HK-2 (cell line): ENCODE measurements around the gene ITGB5.
A peak's percentile ranks its signal among the peaks of the same experiment; 100 is the strongest.
"Not testable (repeated sequence)": the region's sequence is repeated elsewhere in the genome, so short reads cannot be mapped to it uniquely, and the experiment has no call there.

Experiments
- DNase-seq: peaks from one replicate; pipeline ENCODE4 v3.0.0-alpha.2; 2018; ENCODE audit not compliant: unreplicated experiment

Gene ITGB5

GRCh38 chr3:124814620-124815421 is 72.3 kb downstream of the ITGB5 start:
- no peak for DNase-seq

DNA sequence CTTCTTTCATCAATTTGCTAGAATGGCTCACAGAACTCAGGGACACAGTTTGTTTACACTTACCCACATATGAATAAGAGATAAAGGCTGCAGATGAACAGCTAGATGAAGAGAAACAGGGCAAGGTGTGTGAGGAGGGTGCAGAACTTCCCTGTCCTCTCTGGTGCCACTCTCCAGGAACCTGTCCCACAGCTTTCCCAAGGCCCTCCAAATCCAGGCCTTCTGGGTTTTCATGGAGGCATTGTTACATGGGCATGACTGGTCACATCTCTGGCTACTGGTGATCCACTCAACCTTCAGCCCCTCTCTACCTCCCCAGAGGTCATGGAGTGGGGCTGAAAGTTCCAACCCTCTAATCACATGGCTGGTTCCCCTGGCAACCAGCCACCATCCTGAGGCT is 73.6 kb downstream of the ITGB5 start:
- no peak for DNase-seq

GRCh38 chr3:124812291-124813265 is 74.6 kb downstream of the ITGB5 start:
- DNase-seq, result peak; percentile 80

GRCh38 chr3:124811436-124811835 is 75.7 kb downstream of the ITGB5 start:
- DNase-seq, result no peak

DNA sequence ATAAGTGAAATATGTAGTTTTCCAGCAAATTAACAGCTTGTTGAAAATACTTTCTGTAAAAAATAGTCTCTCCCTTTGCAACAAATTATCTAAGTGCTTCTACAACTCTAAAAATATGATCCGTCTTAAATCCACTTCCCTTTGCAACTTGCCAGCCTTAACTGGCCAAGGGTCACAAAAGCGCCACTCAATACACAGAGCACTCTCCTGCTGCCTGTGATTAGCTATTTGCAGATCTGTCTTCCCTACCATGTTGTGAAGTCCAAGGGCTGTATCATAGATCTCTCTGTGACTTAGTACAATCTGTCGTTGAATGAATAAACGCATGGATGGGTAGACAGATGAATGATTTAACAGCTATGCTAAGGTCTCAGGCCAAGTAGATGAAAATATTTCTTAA is 76.2 kb downstream of the ITGB5 start:
- no peak for DNase-seq

- DNase-seq, result no peak
Observed at GRCh38 chr3:124809039-124809438, 78.1 kb downstream of the ITGB5 start.

GRCh38 chr3:124805671-124806070 is 81.5 kb downstream of the ITGB5 start:
- no peak for DNase-seq

- no peak for DNase-seq
Observed at GRCh38 chr3:124804875-124805274, 82.3 kb downstream of the ITGB5 start.

GRCh38 chr3:124802702-124803101 is 84.5 kb downstream of the ITGB5 start:
- DNase-seq, result no peak

- DNase-seq, result no peak
Observed at GRCh38 chr3:124802061-124802698, 85.0 kb downstream of the ITGB5 start.

GRCh38 chr3:124800511-124801258 is 86.5 kb downstream of the ITGB5 start:
- no peak for DNase-seq

GRCh38 chr3:124800076-124800475 is 87.1 kb downstream of the ITGB5 start:
- DNase-seq, result no peak

DNA sequence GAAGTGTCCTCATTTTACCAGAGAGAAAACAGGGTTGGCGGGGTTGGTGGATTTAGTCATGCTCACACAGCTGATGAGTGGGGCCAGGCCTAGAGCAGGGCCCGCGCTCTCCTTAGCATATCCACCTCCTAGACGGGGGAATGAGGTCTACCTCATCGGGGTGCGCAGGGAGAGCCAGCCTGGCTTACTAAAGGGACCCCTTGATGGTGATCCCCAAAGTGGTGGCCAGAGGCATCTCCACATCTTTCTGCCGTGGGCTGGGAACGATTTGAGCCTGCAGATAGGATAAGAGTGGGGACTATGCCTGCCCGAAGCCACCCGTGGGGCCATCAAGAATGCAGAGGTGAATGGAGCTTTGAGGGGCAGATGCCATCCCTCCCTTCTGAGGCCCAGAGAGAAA is 87.5 kb downstream of the ITGB5 start:
- DNase-seq, result no peak

- no peak for DNase-seq
Observed at GRCh38 chr3:124797426-124797945, 89.7 kb downstream of the ITGB5 start.

GRCh38 chr3:124796477-124796876 is 90.7 kb downstream of the ITGB5 start:
- no peak for DNase-seq

DNA sequence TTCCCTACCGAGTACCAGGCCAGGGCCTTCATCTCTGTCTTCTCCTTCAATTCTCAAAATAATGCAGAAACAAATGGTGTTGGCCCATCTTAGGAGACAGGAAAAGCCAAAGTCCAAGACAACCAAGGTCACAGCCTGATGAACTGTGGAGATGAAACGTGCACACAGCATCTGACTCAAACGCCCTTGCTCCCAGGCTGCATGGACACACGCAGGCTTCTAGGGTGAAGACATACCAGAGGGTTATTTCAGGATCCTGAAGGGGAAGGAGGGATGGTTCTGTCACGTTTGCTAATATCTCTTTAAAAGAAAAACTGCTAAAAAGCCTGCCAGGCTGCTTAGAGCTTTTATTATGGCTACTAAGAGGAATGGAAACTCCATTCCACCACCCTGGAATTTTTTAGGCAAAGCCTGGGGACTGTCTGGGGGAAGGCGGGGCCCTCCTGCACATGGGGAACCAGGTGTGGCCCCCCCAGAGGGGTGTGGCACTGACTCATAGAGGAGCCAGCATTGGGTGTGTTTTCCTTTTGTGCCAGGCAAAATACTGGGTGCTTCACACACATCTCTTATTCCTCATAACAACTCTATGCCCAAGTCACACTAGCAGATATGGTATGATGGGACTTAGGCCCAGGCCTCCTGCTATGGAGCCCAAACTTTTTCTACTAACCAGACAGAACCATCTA is 94.0 kb downstream of the ITGB5 start:
- no peak for DNase-seq

DNA sequence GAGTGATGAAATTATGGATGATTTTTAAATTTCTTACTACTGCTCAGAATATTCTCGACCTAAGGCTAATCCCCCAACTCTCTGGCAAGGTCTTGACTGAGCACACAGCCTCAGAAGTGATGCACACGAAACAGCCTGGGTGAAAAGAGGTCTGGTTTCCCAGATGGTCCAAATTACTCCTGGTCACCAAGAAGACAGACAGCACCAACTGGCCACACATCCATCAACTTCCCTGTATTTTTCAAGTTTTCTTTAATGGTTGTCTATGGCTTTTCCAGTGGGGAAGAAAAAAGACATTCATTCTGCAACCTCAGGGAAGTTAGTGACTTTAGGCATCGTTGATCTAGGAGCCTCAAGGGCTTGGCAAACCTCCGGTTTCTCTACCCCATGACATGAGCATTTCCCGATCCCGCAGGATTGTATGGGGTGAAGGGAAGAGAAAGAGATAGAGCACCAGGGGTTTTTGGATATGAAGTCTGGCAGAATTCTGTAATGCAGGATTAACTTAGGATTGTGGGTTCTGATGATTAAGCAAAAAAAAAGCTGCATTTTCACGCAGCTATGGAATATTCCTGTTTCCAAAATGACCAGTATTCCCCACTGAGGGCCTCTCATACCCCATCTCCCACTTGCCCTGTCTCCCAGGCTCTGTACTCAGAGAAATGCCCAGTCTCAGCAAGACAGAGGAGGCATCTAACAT is 94.7 kb downstream of the ITGB5 start:
- DNase-seq, result no peak

DNA sequence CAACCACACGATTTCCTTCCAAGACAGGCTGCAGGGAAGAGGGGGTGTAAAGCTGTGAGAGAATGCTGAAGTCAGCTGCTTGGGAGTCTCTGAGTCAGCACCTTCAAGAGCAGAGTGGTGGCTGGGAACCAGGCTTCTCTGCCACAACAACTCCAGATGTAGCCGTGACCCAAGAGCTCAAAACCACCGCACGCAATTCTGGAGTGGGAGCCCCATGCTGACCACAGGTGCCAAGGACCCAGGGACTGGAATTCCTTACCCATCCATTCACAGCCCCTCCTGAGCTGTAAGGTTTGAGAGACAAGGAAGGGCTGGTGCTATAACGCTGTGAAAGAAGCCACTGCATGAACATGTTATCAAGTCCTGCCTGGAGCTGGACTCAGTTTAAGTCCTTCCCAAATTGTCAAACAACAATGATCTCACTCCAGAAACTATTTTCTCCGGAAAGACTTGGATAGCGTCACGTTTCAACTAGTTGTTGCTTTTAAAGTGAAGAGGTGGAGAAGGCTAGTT is 95.5 kb downstream of the ITGB5 start:
- peak; percentile 78 for DNase-seq

- no peak for DNase-seq
Observed at GRCh38 chr3:124791142-124791541, 96.0 kb downstream of the ITGB5 start.

GRCh38 chr3:124789103-124789502 is 98.1 kb downstream of the ITGB5 start:
- not testable (repeated sequence) for DNase-seq
